HCT116 (cell line): ENCODE results near the gene ADD3. TPM values are rescaled to one million over a fixed set of nuclear protein-coding genes. Genes with fewer than 3 reads are reported as not detected.

ENCODE experiments used
- ATAC-seq: fragments of 200-7000 bp; cut with Tn5 transposase; 2 replicates; pipeline ENCODE4 v1.9.1; 2020; ENCODE audit warnings: mild to moderate bottlenecking, moderate library complexity
- BruUV-seq: library from RNA; stranded (reverse); fragments of 400-500 nt; replicated peaks from 2 replicates; lab custom pipeline; 2021; lab: Mats Ljungman, UMichigan
- CTCF ChIA-PET: fragments of 300-600 bp; sonication (Branson Sonifier 250); formaldehyde crosslinking; loops from one replicate; lab custom pipeline; 2021; ENCODE audit warnings: antibody characterized with exemption; lab: Charles Lee
- POLR2A ChIA-PET: fragments of 300-600, 350-600 bp; sonication (Branson Sonifier 250); formaldehyde crosslinking; loops from one replicate; lab custom pipeline; 2021; ENCODE audit warnings: antibody characterized with exemption; lab: Charles Lee
- RAD21 ChIA-PET, 2 experiments: fragments of 300-600 bp; sonication (Branson Sonifier 250); formaldehyde crosslinking; loops; one replicate each; lab custom pipeline; 2023; ENCODE audit warnings: low total read pairs in 2 of 2; ENCODE audit not compliant: uncharacterized antibody in 2 of 2, unreplicated experiment in 2 of 2, low non-redundant PET in 1 of 2; lab: Charles Lee
- DNase-seq: peaks from one replicate; pipeline ENCODE4 v3.0.0-alpha.2; 2010; ENCODE audit warnings: low read depth, low spot score
- H2AFZ ChIP-seq: fragments of 200-600 bp; shearing (Covaris generic), sonication (generic); 2 replicates; pipeline ENCODE4 v1.6.1; 2017; ENCODE audit warnings: low read depth, mixed run types, mixed read lengths, antibody characterized with exemption, low read length; ENCODE audit not compliant: poor library complexity, severe bottlenecking
- H3K27ac ChIP-seq: 2 replicates; pipeline ENCODE4 v1.5.1; 2012; ENCODE audit warnings: low read depth, low read length
- H3K27me3 ChIP-seq: fragments of 200-600 bp; sonication (generic); 2 replicates; pipeline ENCODE4 v1.6.1; 2016; ENCODE audit warnings: mixed run types, low read length, mixed read lengths; ENCODE audit not compliant: insufficient read depth
- H3K36me3 ChIP-seq, 2 experiments: fragments of 200-500 bp in 1 of 2; fragments of 200-600 bp in 1 of 2; sonication (Bioruptor generic) in 1 of 2; sonication (generic) in 1 of 2; 2 replicates each; pipeline versions ENCODE4 v1.5.1 to v1.6.1; 2014 to 2016; ENCODE audit warnings: low read length in 2 of 2, inconsistent platforms in 1 of 2, mixed read lengths in 1 of 2, mixed run types in 1 of 2; ENCODE audit not compliant: insufficient read depth in 2 of 2, control insufficient read depth in 1 of 2
- H3K4me1 ChIP-seq, 2 experiments: fragments of 200-600 bp in 1 of 2; sonication (generic) in 1 of 2; 2 replicates each; pipeline versions ENCODE4 v1.5.1 to v1.6.1; 2012 to 2017; ENCODE audit warnings: low read length in 2 of 2, inconsistent platforms in 1 of 2, mild to moderate bottlenecking in 1 of 2, mixed read lengths in 1 of 2, mixed run types in 1 of 2, moderate library complexity in 1 of 2; ENCODE audit not compliant: insufficient read depth in 2 of 2, control insufficient read depth in 1 of 2
- H3K4me2 ChIP-seq: fragments of 200-600 bp; sonication (generic); 2 replicates; pipeline ENCODE4 v1.6.1; 2017; ENCODE audit warnings: mixed run types, low read length, mixed read lengths
- H3K4me3 ChIP-seq, 2 experiments: fragments of 200-600 bp in 1 of 2; sonication (generic) in 1 of 2; replicated peaks in 1 of 2; 2 replicates each; pipeline ENCODE4 v1.5.1; 2011 to 2016; ENCODE audit warnings: low read length in 2 of 2, control low read depth in 1 of 2, low read depth in 1 of 2, mild to moderate bottlenecking in 1 of 2, mixed read lengths in 1 of 2, mixed run types in 1 of 2
- H3K79me2 ChIP-seq: fragments of 200-600 bp; sonication (generic); 2 replicates; pipeline ENCODE4 v1.6.1; 2017; ENCODE audit warnings: mild to moderate bottlenecking, mixed run types, low read length, moderate library complexity, mixed read lengths; ENCODE audit not compliant: insufficient read depth
- H3K9ac ChIP-seq: fragments of 200-600 bp; sonication (generic); 2 replicates; pipeline ENCODE4 v1.6.1; 2016; ENCODE audit warnings: low read length, mixed read lengths
- H3K9me2 ChIP-seq: fragments of 200-600 bp; sonication (generic), shearing (Covaris generic); 2 replicates; pipeline ENCODE4 v1.6.1; 2017; ENCODE audit warnings: mixed run types, mild to moderate bottlenecking, moderate library complexity; ENCODE audit not compliant: insufficient read depth
- H3K9me3 ChIP-seq, 2 experiments: fragments of 200-500 bp in 1 of 2; fragments of 200-600 bp in 1 of 2; sonication (Bioruptor generic) in 1 of 2; sonication (generic) in 1 of 2; 2 replicates each; pipeline ENCODE4 v1.6.1; 2014 to 2017; ENCODE audit warnings: low read length in 2 of 2, mixed read lengths in 2 of 2, inconsistent platforms in 1 of 2, low read depth in 1 of 2, mild to moderate bottlenecking in 1 of 2, mixed run types in 1 of 2, moderate library complexity in 1 of 2; ENCODE audit not compliant: control insufficient read depth in 1 of 2, insufficient read depth in 1 of 2
- H4K20me1 ChIP-seq: fragments of 200-600 bp; sonication (generic), shearing (Covaris generic); 2 replicates; pipeline ENCODE4 v1.6.1; 2017; ENCODE audit warnings: mixed run types, mild to moderate bottlenecking, moderate library complexity; ENCODE audit not compliant: insufficient read depth
- CEBPB ChIP-seq: IDR thresholded peaks from 2 replicates; pipeline ENCODE4 v1.6.1; 2012; ENCODE audit warnings: low read depth
- CTCF ChIP-seq, 3 experiments: fragments of 200-600 bp in 1 of 3; sonication (generic) in 1 of 3; IDR thresholded peaks in 2 of 3; conservative IDR thresholded peaks in 1 of 3; 2 replicates each; pipeline ENCODE4 v1.5.1; 2012 to 2017; ENCODE audit warnings: low read depth in 2 of 3, low read length in 2 of 3, antibody characterized with exemption in 1 of 3, borderline replicate concordance in 1 of 3, control low read depth in 1 of 3, mild to moderate bottlenecking in 1 of 3, mixed read lengths in 1 of 3, mixed run types in 1 of 3, moderate library complexity in 1 of 3; ENCODE audit not compliant: insufficient read depth in 1 of 3
- EZH2 ChIP-seq: fragments of 200-600 bp; sonication (generic); IDR thresholded peaks from 2 replicates; pipeline ENCODE4 v1.6.1; 2017; ENCODE audit warnings: antibody characterized with exemption, mixed run types
- FOSL1 ChIP-seq: IDR thresholded peaks from 2 replicates; pipeline ENCODE4 v1.6.1; 2012; ENCODE audit warnings: low read depth
- JUND ChIP-seq: IDR thresholded peaks from 2 replicates; pipeline ENCODE4 v1.6.1; 2012
- POLR2A ChIP-seq: IDR thresholded peaks from 2 replicates; pipeline ENCODE4 v1.7.0; 2011; ENCODE audit warnings: borderline replicate concordance; ENCODE audit not compliant: insufficient read depth, insufficient read length; ENCODE audit errors: extremely low read depth
- POLR2AphosphoS5 ChIP-seq: IDR thresholded peaks from 2 replicates; pipeline ENCODE4 v1.6.1; 2011; ENCODE audit warnings: mild to moderate bottlenecking, low read depth, low read length, moderate library complexity
- RAD21 ChIP-seq: IDR thresholded peaks from 2 replicates; pipeline ENCODE4 v1.6.1; 2012; ENCODE audit warnings: low read depth, mild to moderate bottlenecking
- SIN3A ChIP-seq: IDR thresholded peaks from 2 replicates; pipeline ENCODE4 v1.6.1; 2012; ENCODE audit warnings: low read depth
- YY1 ChIP-seq: IDR thresholded peaks from 2 replicates; pipeline ENCODE4 v1.6.1; 2011; ENCODE audit warnings: low read length, low read depth, moderate library complexity, mild to moderate bottlenecking; ENCODE audit not compliant: insufficient replicate concordance; ENCODE audit errors: extremely low read depth
- ZNF274 ChIP-seq: fragments of 200-500 bp; sonication (Bioruptor generic); IDR thresholded peaks from 2 replicates; pipeline ENCODE4 v1.6.1; 2014; ENCODE audit warnings: mild to moderate bottlenecking, low read depth, low read length, inconsistent platforms
- intact Hi-C: fragments of 100-400 bp; cut with micrococcal nuclease; formaldehyde crosslinking; loops from 2 replicates; pipeline ENCODE4 v1.10.0; 2022
- total RNA-seq: library from RNA; stranded (reverse); gene quantifications from one replicate; pipeline ENCODE4 v1.2.1, GENCODE V29; 2021; ENCODE audit not compliant: unreplicated experiment
- TF ChIP-seq, protein P1 (sequence below): IDR thresholded peaks from 2 replicates; pipeline ENCODE4 v1.6.1; 2012

ADD3 gene
- total RNA-seq, 1 experiment from 2014 or later: 41.1 TPM

GRCh38 chr10:109962247-109962646, 45.5 kb upstream of the ADD3 start (continued):
- TF ChIP-seq POLR2AphosphoS5: no peak

- Histone ChIP-seq H3K36me3 (no peaks in the 10 kb centered on the region), H4K20me1 (no peaks in the 10 kb centered on the region), H3K9me2 (no peaks in the 10 kb centered on the region), H3K4me2 (no peak overlapping the region), H2AFZ (no peak overlapping the region), H3K9ac (no peak overlapping the region), H3K4me1 (peaks cover 10 to 12% of the 10 kb centered on the region in 2 experiments; a peak in 3 of 4 replicates), H3K27ac (no peak overlapping the region), H3K79me2 (no peaks in the 10 kb centered on the region), H3K9me3 (no peaks in the 10 kb centered on the region), H3K27me3 (no peaks in the 10 kb centered on the region), H3K4me3 (no peak overlapping the region)
- intact Hi-C loops: no loop called here
- no peak for DNase-seq
- POLR2A ChIA-PET: no interaction called here
- TF ChIP-seq CEBPB (no peak), POLR2AphosphoS5 (no peak), RAD21 (no peak), ZNF274 (no peak), EZH2 (no peak), JUND (no peak), YY1 (no peak), SIN3A (no peak), POLR2A (no peak), CTCF (IDR thresholded peaks at IDR 0.05 in 2 of 3, conservative IDR thresholded peaks at IDR 0.05 in 1 of 3; ENCODE audit: borderline replicate concordance in 1 of 3, insufficient read depth in 1 of 3, low read depth in 2 of 3, low read length in 2 of 3) (no peak), FOSL1 (no peak)
- TF ChIP-seq, protein P1, sequence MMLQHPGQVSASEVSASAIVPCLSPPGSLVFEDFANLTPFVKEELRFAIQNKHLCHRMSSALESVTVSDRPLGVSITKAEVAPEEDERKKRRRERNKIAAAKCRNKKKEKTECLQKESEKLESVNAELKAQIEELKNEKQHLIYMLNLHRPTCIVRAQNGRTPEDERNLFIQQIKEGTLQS: no peak
- RAD21 ChIA-PET: no interaction called here
- CTCF ChIA-PET: interaction anchor here (1.4 kb wide), 1 partner anchor 15 kb away, joined by 4 read pairs; no protein-coding TSS in a partner anchor
- ATAC-seq: no peak
- BruUV-seq: no TSS peak
Measured at GRCh38 chr10:109963439-109963838, 44.3 kb upstream of the ADD3 start.
